Right renal cortex interstitium (tissue), 3 donors: ENCODE measurements around the gene EARS2. TPM values are rescaled to one million over a fixed set of nuclear protein-coding genes. Genes with fewer than 3 reads are reported as not detected.

Source experiments
- DNase-seq, 3 donors: peaks; one replicate each; pipeline ENCODE4 v3.0.0-alpha.2; 2013; ENCODE audit warnings: low read depth in 3 of 3, low spot score in 2 of 3
- polyA plus RNA-seq, 3 donors: library from polyadenylated mRNA; unstranded; fragments of 120-200 nt; gene quantifications; one replicate each; pipeline ENCODE4 v1.2.1, GENCODE V29; 2013; ENCODE audit not compliant: insufficient read length in 3 of 3

Gene EARS2
- polyA plus RNA-seq, 3 donors, result 27.2 to 31.8 (median 29.7) TPM

DNA sequence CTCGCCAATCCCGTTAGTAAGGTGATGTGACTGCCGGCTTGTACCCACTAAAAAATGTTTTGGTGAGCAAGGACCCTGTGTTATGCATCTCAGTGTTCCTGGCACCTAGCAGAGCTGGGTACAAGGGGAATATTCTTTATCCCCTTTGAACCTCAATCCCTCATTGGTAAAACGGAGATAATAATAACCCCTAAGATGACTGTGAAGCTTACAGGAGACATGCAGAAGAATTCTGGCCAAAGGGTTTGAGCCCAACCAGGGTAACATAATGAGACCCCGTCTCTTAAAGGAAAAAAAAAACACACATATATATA, 47.8 kb downstream of the EARS2 start:
- no peak for DNase-seq

DNA sequence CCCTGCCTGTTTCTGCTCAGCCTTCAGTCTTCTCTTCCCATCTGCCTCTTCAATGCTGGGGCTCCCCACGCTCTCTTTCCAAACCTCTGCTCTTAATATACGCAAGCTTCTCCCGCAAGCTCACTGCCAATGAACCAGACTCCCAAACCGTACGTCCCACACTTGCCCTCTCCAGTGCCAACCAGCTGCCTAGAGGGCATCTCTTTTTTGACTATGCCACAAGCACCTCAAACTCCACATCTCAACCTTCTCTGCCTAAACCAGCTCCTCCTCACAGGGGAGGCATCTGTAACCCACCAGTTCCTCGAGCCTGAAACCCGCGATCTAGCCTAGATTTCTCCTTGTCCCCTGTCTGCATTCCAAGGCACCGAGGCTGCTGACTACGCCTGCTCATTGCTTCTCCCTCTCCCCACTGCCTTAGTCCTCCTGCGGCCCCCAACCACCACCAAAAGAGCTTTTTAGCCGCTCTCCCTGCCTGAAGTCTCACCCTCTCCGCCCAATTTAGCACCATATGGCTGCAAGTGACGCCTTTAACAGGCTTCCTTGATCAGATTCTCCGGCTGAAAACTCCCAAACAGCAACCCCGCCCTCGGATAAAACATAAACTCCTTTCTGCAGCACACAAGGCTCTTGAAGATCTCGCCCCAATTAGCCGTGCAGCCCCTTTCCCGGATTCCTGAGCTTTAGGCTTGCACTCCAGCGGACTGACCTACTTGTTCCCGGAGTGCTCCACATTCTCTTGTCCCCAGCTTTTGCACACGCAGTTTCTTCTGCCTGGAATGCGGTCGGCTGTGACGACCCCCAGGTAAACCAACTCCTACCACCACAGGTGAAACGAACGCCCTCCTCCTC, 48.3 kb downstream of the EARS2 start:
- DNase-seq, result no peak

DNA sequence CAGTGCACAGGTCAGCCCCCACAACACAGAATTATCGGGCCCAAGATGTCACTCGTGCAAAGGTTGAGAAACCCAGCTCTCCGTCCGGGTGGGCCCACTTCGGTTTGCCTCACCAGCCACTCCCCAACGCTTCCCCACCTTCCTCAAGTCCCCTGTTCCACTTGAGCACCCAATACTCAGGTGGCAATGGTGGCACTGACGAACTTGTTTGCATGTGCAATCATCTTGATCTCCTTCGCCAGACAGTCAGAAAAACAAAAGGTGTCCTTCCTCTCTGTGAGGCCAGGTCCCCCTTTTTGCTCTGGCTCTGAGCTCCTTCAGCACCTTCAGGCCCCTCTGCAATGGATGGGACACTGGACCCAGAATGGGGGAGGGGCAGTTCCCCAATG, 50.5 kb downstream of the EARS2 start:
- no peak for DNase-seq

DNA sequence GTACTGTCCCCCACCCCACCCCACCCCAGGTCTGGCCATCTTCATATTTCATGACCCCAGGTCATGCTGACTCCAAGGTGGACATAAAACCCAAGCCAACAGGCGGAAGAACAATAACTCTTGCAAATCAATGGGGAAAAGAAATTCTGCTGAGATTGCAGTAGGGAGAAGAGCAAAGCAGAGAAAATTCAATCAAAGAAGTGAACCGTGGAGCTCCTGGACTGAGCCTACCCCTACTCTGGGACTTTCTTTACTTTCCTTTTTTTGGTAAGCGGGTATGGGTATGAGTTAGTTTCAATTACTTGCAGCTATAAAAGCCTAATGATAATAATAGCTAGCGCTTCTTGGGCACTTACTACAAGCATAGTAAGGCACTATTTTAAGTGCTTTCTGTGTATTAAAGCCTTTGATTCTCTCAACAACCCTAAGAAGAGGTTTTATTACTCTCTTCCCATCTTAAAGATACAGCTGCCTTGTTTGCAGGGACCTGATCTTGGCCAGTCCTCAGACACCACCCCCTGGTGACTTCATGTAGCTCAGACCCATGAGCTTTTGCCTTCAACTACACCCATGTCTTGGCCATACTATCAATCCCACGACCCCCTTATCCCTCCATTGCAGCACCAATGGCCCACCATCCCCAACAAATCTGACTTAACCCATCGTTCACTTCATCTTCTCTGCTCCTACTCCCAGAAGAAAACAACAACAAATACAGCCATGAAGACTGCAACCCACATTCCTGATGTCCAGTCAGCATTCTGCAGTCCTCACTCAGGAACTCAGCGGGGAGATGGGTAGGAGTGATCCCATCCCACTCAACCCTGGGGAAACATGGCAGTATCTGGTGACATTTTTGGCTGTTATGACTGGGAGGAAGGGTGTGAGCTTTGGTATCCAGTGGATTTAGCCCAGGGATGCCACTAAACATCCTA, 51.2 kb downstream of the EARS2 start:
- no peak for DNase-seq

DNA sequence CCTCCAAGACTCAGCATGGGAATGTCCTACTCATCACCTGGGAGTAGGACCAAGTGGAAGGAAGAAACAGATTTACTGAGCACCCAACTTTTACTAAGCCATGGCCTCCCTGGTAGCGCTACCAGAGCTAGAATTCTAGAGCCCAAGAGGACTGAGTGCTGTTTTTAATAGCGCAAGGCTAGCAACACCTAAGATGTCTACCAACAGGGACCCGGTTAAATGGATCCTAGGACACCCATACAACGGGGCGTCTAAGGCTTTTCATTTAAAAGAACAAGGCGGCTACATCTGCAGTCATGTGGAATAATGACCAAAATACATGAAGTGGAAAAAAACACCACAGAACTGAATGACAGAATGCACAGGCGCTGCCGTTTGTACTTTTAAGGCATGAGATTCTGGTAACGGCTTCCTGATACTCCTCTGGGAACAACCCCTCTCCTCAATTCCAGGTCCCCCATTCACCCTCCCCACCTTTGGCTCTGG, 51.9 kb downstream of the EARS2 start:
- no peak for DNase-seq

DNA sequence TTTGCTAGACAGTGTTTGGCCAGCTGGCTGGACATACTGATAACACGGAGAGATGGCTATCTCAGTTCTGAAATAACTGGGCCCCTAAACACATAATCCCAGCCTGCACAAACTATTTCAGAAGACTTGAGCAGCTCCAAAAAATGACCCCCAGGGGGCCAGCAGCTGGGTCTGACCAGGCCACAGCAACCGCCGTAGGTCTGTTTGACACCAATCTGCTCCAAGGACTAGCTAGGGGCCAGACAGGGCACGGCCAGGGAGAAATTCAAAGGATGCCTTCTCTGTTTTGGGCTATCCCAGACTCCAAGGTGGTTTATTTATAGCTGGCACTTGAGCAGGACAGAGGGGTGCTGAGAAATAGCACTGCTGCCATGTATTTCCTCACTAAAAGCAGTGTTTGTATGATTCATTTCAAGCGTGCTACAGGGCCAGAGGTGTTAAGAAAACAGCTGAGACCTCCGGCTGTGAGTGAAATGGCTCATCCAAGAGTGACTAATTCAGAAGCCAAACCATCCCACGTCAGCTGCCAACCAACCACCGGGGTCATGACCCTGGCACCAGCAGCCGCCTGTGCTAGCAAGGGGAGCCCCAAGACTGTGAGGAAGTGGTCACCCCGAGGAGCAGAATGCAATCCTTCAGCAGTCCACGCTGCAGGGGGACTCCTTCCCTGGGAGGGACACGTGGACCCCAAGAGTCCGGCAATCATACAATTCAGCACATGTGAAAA, 52.5 kb downstream of the EARS2 start:
- DNase-seq, result no peak

DNA sequence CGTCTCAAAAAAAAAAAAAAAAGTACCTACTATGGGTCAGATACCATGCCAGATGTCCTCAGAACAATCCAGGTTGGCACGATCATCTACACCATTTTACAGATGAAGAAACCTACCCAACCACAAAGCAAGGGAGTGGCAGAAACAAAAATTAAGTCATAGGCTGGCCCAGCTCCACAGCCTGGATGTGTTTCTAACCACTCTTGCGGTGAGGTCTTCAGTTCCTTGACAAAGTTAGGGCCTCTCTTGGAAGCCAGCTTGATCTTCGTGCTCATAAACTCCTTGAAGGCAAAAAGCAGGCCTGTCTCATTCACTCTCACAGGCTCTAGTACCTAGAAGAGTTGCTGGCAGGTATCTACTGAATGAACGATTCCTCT, 53.1 kb downstream of the EARS2 start:
- no peak for DNase-seq

DNA sequence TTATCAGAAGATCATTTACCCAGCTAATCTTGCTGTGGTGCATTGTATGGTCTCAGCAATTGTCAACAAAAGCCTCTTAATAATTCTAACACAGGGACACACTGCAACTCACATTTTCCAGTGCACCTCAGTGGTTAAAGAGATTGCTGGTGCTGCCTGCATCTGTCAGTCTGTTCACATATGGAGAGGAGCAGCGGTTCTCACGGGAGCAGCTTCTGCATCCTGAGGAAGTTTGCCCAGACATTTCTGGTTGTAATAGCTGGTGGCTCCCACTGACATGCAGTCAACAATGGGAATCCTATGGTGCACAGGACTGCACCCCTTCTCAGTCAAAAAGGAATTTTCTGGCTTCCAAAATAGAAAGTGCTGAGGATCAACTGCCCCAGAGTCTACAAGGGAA, 54.7 kb downstream of the EARS2 start:
- no peak for DNase-seq

DNA sequence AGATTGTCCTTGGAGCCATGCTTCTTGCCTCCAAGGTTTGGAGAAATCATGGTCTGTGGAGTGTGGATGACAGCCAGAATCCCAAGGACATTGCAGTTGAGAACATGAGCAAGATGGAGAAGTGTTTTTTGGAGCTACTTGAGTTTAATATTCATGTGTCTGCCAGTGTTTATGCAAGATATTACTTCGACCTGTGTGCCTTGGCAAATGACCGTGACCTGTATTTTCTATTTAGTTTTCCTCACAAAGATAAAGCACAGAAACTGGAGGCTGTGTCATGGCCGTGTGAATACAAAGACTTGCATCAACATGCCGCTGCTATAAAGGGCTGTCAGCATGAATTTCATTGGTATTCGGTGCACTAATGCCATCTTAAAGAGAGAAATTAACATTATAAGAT, 55.9 kb downstream of the EARS2 start:
- no peak for DNase-seq

DNA sequence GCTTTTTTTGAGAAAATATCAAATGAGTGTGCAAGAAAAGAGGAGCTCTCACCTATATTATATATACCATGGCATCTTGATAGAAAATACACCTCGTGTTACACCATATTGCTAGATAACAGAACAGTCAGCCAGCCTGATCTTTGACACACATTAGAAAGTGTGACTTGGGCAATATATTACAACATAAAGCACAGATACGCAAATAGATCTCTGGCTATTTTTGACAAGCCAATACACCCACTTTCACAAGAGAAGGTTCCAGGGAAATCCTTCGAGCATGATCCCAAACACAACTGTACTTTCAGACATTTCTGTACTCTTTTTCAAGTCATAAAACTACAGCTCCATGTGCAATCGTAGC, 56.3 kb downstream of the EARS2 start:
- DNase-seq, result no peak

DNA sequence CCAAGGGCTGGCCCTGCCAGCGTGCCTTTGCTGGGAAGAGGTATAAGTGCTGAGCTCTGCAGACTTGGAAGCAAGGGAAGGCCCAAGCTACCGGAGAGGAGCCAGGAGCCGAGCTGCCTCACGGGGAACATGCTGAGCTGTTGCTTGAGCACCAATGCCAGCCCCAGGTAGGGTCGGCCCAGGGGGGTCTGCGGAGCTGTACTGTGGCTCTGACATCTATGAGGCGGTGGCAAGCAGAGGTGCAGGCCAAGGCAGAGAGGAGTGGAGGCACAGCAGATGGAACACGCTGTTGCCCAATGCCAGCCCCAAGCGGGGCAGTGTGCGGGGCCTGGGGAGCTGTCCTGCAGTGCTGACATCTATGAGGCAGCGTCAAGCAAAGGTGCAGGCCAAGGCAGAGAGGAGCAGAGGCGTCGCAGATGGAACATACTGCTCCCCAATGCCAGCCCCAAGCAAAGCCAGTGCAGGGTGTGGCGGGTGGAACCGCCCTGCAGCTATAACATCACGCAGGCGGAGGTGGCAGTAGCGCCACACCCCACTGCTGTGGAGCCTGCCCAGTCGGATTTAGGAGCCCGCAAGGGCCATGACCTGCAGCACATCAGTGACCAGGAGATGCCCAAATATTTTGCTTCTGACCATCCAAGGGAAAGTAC, 56.8 kb downstream of the EARS2 start:
- DNase-seq, result no peak

DNA sequence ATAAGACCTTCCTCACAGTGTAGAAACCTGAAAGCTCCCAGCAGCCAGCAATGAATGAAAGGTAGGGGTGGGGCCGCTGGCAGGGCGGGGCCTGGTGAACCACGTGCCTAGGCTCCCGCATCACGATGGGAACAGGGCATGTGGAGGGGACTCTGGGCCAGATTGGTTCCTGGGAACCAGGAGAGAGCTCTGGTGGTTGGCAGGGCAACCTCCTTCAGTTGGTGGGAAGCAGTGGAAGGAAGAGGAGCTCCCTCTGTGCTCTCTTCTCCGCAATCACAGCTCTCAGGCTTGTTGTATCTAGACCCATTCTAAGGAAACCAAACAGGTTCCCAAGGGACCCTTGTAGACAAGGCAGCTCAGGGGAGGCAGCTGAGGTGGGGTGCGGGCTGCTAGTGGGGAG, 57.3 kb downstream of the EARS2 start:
- DNase-seq, result no peak

DNA sequence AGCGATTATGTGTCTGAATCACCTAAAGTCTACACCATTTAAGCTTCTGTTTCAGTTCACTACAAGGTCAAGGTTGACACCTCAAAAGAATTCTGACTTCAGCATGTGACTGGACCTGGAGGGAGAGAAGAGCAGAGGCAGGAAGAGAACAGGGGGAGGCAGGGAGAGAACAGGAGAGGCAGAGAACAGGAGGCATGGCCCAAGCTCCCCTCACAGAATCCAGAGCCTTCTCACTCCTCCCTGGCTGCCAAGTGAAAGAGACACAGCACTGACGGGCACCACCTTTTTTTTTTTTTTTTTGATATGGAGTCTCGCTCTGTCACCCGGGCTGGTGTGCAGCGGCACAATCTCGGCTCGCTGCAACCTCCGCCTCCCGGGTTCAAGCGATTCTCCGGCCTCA, 58.3 kb downstream of the EARS2 start:
- DNase-seq, result no peak

DNA sequence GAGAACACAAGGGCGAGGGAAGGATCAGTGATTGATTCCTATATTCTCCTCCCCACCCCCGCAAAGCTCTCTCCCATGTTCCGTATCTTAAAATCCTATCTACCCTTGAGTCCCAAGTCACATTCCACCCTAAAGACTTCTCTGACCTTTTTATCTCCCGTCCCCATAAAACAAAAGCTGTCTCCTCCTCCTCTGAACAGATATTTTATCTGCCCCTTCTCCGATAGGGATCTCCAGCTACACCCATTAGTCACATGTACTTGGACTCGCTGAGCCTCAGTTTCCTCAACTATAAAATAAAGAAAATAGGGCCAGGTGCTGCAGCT, 59.6 kb downstream of the EARS2 start:
- DNase-seq, result no peak

DNA sequence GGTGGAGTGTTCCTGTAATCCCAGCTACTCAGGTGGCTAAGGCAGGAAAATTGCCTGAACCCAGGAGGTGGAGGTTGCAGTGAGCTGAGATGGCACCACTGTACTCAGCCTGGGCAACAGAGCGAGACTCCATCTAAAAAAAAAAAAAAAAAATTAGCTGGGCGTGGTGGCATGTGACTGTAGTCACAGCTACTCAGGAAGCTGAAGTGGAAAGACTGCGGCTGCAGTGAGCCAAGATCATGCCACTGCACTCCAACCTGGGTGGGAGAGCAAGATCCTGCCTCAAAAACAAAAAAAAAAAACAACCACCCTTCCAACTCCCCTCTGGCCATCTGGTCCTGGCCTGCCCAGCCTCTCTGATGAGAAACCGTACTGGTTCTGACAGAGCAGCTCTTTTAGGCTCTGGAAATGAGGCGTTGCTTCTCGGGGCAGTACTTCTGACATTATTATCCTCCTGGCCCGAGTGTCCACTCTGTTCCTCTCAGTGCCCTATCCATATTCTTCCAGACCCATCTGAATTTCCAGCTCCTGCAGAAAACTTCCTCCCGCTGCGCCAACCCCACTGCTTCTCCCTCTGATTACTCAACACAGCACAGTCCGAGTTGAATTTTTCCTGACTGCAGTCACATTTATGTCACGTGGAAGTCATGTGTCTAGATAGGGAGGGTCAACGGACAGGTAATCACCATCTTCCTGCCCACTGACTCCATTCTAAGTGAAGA, 60.2 kb downstream of the EARS2 start:
- DNase-seq, result no peak

DNA sequence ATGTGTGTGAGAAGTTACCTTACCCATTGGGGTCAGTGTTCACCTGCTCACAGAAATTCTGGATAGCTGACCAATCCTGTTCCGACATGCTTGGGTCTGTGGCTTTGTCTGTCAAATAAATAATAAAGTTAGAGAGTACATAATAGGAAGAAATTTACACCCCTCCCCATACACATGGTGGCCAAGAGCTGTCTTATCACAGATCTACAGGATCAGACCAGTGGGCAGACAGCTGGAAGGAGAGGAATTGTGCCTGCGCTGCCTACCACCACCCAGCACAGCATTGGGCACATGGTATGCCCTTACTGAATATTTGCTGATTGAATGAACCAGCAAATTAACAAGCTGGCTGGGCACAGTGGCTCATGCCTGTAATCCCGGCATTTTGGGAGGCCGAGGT, 61.5 kb downstream of the EARS2 start:
- no peak for DNase-seq

DNA sequence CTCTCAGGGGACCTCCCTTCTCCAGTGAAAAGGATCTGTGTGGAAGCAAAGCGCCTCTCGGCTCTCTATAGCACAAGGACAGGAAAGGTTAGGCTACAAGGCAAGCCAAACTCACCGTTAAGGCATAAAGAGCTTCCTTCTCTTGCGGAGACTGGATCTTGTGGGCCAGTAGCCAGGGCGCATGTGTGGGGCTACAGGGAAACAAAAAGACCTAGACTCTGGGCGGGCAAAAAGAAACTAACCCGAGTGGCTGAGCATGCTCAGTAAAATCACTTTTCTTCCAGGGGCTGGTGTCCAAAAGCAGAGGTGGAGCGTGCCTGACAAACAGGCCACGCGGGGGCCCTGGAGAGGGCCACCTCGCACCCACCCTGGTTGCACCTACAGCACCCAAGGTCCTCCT, 63.0 kb downstream of the EARS2 start:
- no peak for DNase-seq

DNA sequence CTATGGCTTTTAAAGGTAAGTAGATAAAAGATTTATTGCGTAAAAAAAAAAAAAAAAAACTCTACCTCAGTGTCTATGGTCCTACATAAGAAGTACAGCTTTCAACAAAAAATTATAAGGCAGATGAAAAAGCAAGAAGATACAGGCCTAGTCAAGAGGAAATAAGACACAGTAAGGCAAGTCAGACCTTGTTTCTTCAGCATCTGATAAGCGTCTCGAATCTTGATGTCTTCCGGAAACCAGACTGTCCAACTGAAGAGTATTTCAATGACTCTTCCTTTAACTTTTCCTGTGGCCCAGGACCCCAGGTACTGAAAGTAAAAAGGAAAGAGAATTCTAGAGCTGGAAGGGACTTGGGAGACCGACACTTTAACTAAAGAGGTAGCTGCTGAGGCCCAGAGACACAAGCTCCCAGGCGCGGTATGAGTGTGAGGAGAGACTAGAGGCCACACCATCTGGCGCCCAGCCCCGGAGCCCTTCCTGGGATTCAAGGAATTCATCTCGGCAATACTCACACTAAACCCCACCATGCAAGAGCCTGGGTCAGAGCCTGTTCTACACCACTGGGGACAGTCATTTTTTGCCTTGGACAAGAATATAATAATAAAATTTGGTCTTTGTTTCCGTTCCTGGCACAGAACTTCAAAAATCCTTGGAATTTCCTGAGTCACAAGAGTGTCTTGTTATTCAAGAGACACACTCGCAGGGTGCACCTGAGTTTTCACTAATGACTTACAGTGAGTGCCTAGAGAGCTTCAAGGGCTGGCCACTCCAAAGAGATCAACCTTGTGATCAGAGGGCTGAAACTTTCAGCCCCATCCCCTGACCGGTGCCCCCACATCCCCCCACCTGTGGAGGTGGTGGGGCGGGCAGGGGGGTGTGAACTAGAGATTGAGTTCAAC, 65.4 kb downstream of the EARS2 start:
- no peak for DNase-seq

DNA sequence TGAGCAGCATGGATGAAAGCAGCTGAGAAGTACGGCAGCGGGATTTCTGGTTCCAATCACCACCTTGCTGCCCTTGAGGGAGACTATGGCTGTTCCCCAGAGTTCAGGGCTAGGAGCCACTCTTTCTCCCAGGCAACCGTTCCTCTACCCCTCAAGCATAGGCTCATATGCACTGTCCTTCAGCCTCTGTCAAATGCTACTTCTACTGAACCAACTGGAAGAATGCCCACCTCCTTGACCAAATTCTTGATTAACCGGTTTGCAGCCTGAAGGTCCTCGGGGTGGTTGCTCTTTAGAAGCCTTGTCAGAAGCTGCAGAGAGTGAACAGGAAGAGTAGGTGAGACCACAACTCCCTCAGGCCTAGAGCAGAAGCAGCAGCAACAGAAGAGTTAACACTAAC, 70.7 kb downstream of the EARS2 start:
- DNase-seq, result no peak
